ENCODE measurements around the gene KIF3C. TPM values are rescaled to one million over a fixed set of nuclear protein-coding genes. Genes with fewer than 3 reads are reported as not detected.

Gene KIF3C
- polyA plus RNA-seq, 2 of the 4 experiments (the other 2 are of a cell fraction), result 17.1 to 77.4 TPM

DNA sequence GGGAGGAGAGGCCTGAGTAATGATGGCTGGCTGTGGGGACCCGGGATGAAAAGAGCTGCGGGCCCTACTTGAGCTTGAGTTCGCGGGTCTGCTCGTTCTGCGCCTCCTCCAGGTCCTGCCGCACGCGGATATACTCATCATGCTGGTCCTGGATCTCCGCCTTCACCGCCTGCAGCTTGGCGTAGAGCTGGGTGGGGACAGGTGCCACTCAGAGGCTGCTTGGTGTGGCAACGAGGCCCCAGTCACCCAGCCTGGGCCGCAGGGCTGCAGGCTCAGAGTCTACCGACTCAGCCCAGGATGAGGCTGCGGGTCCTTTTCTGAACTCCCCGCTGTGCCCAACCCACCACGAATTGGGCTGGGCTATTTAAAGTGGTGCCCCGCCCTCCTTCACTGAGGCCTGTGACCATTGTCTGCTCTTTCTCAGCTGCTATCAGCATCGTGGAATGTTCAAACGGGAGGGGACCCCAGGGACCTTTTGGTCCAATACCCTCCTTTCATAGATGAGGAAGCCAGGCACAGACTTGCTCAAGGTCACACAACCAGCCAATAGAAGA, 28.0 kb downstream of the KIF3C start:
- Histone ChIP-seq H3K9me3 (no peaks in the 10 kb centered on the region), H3K4me3 (no peak overlapping the region), H3K4me1 (peaks cover 44% of the 10 kb centered on the region), H3K27ac (peak overlapping the region in 1 of 2 experiments; percentile 62; a peak in 3 of 6 replicates), H3K4me2 (no peak overlapping the region)
- no peak for DNase-seq (ENCODE audit: low read depth in 1 of 2, low spot score in 1 of 2)
- FAIRE-seq, result no peak
- WGBS (ENCODE audit: missing lambda C conversion rate), result 95% methylated on average over 21 of the region's 21 CpGs
- TF ChIP-seq ESRRA (IDR thresholded peaks at IDR 0.05; ENCODE audit: borderline replicate concordance, low read length) (no peak), FOSL2 (IDR thresholded peaks at IDR 0.05) (no peak), FOSL2 (CRISPR knock-in tag; IDR thresholded peaks at IDR 0.05) (no peak), ZC3H11A (IDR thresholded peaks at IDR 0.05) (no peak), MAFK (IDR thresholded peaks at IDR 0.05; ENCODE audit: partially characterized antibody) (no peak), RCOR1 (IDR thresholded peaks at IDR 0.05; ENCODE audit: low read depth, low read length) (no peak), POLR2A (IDR thresholded peaks at IDR 0.05; ENCODE audit: low read length) (no peak), MYC (IDR thresholded peaks at IDR 0.05; ENCODE audit: borderline replicate concordance, low read length) (no peak), CBX8 (IDR thresholded peaks at IDR 0.05) (no peak)
- no peak for ATAC-seq
- POLR2A ChIA-PET, result no interaction called here
- CTCF ChIA-PET, result interaction anchor here (0.6 to 16.2 kb wide), 13 partner anchors 10 to 231 kb away, joined by 3 to 280 read pairs (median 6); no protein-coding TSS in a partner anchor

DNA sequence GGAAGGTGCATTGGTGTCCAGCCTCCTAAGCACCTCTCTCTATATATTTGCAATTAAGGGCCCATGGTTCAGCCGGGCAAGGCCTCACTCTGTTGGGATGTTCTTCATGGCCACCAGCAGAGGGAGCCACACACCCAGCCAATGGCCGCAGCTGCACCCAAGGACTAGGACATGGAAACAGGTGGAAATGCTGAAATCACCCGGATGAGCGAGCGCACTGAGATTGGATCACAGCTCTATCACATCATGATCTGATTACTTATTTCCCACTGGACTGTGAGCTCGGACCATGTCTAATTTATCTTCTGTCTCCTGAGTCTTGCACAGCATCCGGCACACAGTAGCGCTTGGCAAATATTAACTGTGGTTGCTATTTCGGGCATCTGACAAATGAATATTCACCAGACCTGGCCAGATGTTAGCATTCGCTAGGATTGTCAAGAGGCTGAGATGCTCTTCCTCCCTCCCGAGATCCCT, 31.2 kb downstream of the KIF3C start:
- H3K4me3 ChIP-seq, result peak overlapping the region; percentile 15; the same call in 2 of the 3 replicates
- TF ChIP-seq, protein P1, sequence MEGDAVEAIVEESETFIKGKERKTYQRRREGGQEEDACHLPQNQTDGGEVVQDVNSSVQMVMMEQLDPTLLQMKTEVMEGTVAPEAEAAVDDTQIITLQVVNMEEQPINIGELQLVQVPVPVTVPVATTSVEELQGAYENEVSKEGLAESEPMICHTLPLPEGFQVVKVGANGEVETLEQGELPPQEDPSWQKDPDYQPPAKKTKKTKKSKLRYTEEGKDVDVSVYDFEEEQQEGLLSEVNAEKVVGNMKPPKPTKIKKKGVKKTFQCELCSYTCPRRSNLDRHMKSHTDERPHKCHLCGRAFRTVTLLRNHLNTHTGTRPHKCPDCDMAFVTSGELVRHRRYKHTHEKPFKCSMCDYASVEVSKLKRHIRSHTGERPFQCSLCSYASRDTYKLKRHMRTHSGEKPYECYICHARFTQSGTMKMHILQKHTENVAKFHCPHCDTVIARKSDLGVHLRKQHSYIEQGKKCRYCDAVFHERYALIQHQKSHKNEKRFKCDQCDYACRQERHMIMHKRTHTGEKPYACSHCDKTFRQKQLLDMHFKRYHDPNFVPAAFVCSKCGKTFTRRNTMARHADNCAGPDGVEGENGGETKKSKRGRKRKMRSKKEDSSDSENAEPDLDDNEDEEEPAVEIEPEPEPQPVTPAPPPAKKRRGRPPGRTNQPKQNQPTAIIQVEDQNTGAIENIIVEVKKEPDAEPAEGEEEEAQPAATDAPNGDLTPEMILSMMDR (IDR thresholded peaks at IDR 0.05), result peak; percentile 99
- TF ChIP-seq ESRRA (IDR thresholded peaks at IDR 0.05; ENCODE audit: borderline replicate concordance, low read length), result no peak
- no peak for TF ChIP-seq NFE2L2 (conservative IDR thresholded peaks at IDR 0.05; ENCODE audit: low read length)
- no peak for TF ChIP-seq NR3C1 (IDR thresholded peaks at IDR 0.05)
- TF ChIP-seq SMC3 (IDR thresholded peaks at IDR 0.05), result peak; percentile 99
- TF ChIP-seq PHF8 (IDR thresholded peaks at IDR 0.05; ENCODE audit: borderline replicate concordance, low read depth), result no peak
- TF ChIP-seq, protein P2, sequence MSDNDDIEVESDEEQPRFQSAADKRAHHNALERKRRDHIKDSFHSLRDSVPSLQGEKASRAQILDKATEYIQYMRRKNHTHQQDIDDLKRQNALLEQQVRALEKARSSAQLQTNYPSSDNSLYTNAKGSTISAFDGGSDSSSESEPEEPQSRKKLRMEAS (IDR thresholded peaks at IDR 0.05), result peak; percentile 47
- TF ChIP-seq ZNF302 (CRISPR knock-in tag; IDR thresholded peaks at IDR 0.05), result no peak
- TF ChIP-seq JUN (IDR thresholded peaks at IDR 0.05), result peak in 1 of 2 experiments; percentile 67; a peak in 2 of 5 replicates
- TF ChIP-seq RFX5 (IDR thresholded peaks at IDR 0.05), result 0 out of 2 replicates have a peak, but pooled peaks have one; percentile 47
- TF ChIP-seq FOXS1 (CRISPR knock-in tag; IDR thresholded peaks at IDR 0.05), result no peak
- peak; percentile 100 for TF ChIP-seq RAD21 (conservative IDR thresholded peaks at IDR 0.05 in 1 of 2, IDR thresholded peaks at IDR 0.05 in 1 of 2)
- TF ChIP-seq SREBF2 (IDR thresholded peaks at IDR 0.05), result no peak
- TF ChIP-seq HOXB5 (CRISPR knock-in tag; IDR thresholded peaks at IDR 0.05), result peak; percentile 72; the same call in 1 of the 2 replicates
- TF ChIP-seq, protein P3, sequence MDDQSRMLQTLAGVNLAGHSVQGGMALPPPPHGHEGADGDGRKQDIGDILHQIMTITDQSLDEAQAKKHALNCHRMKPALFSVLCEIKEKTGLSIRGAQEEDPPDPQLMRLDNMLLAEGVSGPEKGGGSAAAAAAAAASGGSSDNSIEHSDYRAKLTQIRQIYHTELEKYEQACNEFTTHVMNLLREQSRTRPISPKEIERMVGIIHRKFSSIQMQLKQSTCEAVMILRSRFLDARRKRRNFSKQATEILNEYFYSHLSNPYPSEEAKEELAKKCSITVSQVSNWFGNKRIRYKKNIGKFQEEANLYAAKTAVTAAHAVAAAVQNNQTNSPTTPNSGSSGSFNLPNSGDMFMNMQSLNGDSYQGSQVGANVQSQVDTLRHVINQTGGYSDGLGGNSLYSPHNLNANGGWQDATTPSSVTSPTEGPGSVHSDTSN (IDR thresholded peaks at IDR 0.05), result no peak
- no peak; the same call in 1 of the 2 replicates for TF ChIP-seq GATA3 (IDR thresholded peaks at IDR 0.05; ENCODE audit: borderline replicate concordance)
- FAIRE-seq, result peak; percentile 95
- H3K4me1 ChIP-seq, result peaks cover 27% of the 10 kb centered on the region
- peak overlapping the region; percentile 70 for H3K4me2 ChIP-seq
- H3K27ac ChIP-seq, result peak overlapping the region; percentile 60 to 77
- no peaks in the 10 kb centered on the region for H3K9me3 ChIP-seq
- ChIA-PET CTCF (interaction anchor here (0.6 to 16.2 kb wide), 93 partner anchors 8 to 624 kb away, joined by 3 to 280 read pairs (median 4); partner anchors contain the start of genes ASXL2, GAREM2 and KIF3C), POLR2A (interaction anchor here (0.9 to 2.6 kb wide), 3 partner anchors 15 to 83 kb away, joined by 3 to 9 read pairs (median 4); partner anchors contain the start of genes ASXL2 and RAB10)
- ATAC-seq, result peak; percentile 92 to 95
- 11% methylated on average over 11 of the region's 11 CpGs for WGBS (ENCODE audit: missing lambda C conversion rate)
- peak; percentile 95 to 97 for DNase-seq (ENCODE audit: low read depth in 1 of 2, low spot score in 1 of 2)

Data from A549 (cell line).